Adrenal gland (tissue), 12 donors: ENCODE data around the gene GTF2A1. TPM values are rescaled to one million over a fixed set of nuclear protein-coding genes. Genes with fewer than 3 reads are reported as not detected.

ENCODE experiments used
- DNase-seq, 7 donors: peaks; one replicate each; pipeline ENCODE4 v3.0.0-alpha.2; 2019 to 2020
- H3K27ac ChIP-seq, 5 donors: fragments of 200-600 bp; sonication (generic) in 4 of 5; 1 replicate in 3 of 5; 2 replicates in 2 of 5; pipeline versions ENCODE4 v1.5.1 to v1.8.0; 2016 to 2020; ENCODE audit warnings: mild to moderate bottlenecking in 1 of 5
- H3K27me3 ChIP-seq: fragments of 200-600 bp; 2 replicates; pipeline ENCODE4 v1.8.0; 2021
- H3K36me3 ChIP-seq, 2 donors: fragments of 200-600 bp; replicated peaks in 1 of 2; 1 replicate in 1 of 2; 2 replicates in 1 of 2; pipeline versions ENCODE4 v1.5.1 to v1.8.0; 2018 to 2022
- H3K4me1 ChIP-seq, 2 donors: fragments of 200-600 bp; replicated peaks in 1 of 2; 1 replicate in 1 of 2; 2 replicates in 1 of 2; pipeline versions ENCODE4 v1.5.1 to v1.8.0; 2018 to 2021
- H3K4me3 ChIP-seq, 4 donors: fragments of 200-600 bp; sonication (generic) in 3 of 4; one replicate each; pipeline ENCODE4 v1.5.1; 2016 to 2018
- H3K9me3 ChIP-seq, 3 donors: fragments of 200-600 bp; sonication (generic) in 1 of 3; replicated peaks in 1 of 3; 1 replicate in 2 of 3; 2 replicates in 1 of 3; pipeline versions ENCODE4 v1.5.1 to v1.8.0; 2016 to 2021
- POLR2A ChIP-seq, 2 donors: fragments of 450-650 bp; IDR thresholded peaks; one replicate each; pipeline ENCODE4 v1.6.1; 2017; ENCODE audit warnings: antibody characterized with exemption in 2 of 2, mild to moderate bottlenecking in 2 of 2, moderate library complexity in 1 of 2
- WGBS, 4 donors: extraction: QIAGEN DNeasy Blood & Tissue Kit in 2 of 4; methylation state at CpG; one replicate each; pipeline versions ENCODE4 v1.1.5 to v1.1.7; 2013 to 2017; 5-methylcytosine and 5-hydroxymethylcytosine counted together
- intact Hi-C, 2 donors: fragments of 100-400 bp; cut with DNase I; formaldehyde crosslinking; loops; one replicate each; pipeline versions ENCODE4 v1.14.1 to v1.15.0; 2022 to 2023
- polyA plus RNA-seq, 3 donors: library from polyadenylated mRNA; stranded (reverse); fragments of 200-250 nt in 2 of 3; fragments of 350-450 nt in 1 of 3; fragmentation: Illumina TruSeq in 1 of 3; extraction: RNeasy Lipid Tissue Mini Kit (QIAGEN cat#74804) in 1 of 3; gene quantifications; one replicate each; pipeline ENCODE4 v1.2.3, GENCODE V29; 2013 to 2014
- total RNA-seq, 9 donors: library from RNA; depleted of rRNA in 4 of 9; stranded (reverse); fragments of >200 nt in 4 of 9; fragments of 120-200 nt in 1 of 9; fragmentation: NEBNext Ultra II Directional in 1 of 9; extraction: Animal tissue kit (Norgen Biotek cat#: 25700) in 1 of 9; gene quantifications; one replicate each; pipeline versions ENCODE4 v1.1.0 to v1.2.4, GENCODE V29; 2013 to 2023
- TF ChIP-seq, protein P1 (sequence below), 6 experiments: fragments of 450-650 bp in 4 of 6; fragments of 200-600 bp in 2 of 6; sonication (generic) in 1 of 6; IDR thresholded peaks; 1 replicate in 5 of 6; 2 replicates in 1 of 6; pipeline versions ENCODE4 v1.5.1 to v1.8.0; 2016 to 2021; ENCODE audit warnings: antibody characterized with exemption in 6 of 6, mild to moderate bottlenecking in 2 of 6, moderate library complexity in 1 of 6
- donor health status: healthy with polysubstance abuse.
- donor health status: Bipolar disorder and iron deficiency.
- donor health status: DM: yes; HTN: yes; CAD: no.
- donor health status: DM: no; HTN: no; CAD: no.
- donor health status: DM: no; HTN: no; CAD: no.
- donor health status: DM: yes; HTN: yes; CAD: no.

Gene GTF2A1
- total and polyA plus RNA-seq, 12 donors: 4.3 to 51.4 (median 29.4) TPM

DNA sequence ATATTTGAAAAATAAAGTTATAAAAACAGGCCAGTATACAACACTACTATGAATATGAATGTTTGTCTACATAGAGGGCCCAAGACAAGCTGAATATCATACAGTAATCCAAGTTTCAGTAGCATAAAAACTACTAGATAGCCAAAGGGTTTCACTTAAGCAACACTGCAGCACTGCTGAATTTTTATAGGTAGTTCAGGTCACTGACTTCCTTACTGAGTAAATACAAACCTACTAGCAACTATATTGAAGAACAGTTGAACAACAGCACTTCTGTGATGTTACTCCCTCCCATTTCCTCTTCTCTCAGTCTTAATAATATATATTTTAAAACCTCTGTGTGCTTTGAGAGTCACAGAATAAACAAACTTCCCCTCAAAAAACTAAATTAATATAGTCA lies 42.7 kb downstream of the GTF2A1 start:
- Histone ChIP-seq H3K27ac (peak overlapping the region in 2 of 5 donors; percentile 15 to 58), H3K4me3 (peak overlapping the region in 1 of 4 donors; percentile 37), H3K9me3 (no peaks in the 10 kb centered on the region), H3K27me3 (no peaks in the 10 kb centered on the region), H3K4me1 (peaks cover 12 to 35% of the 10 kb centered on the region in 2 donors), H3K36me3 (no peaks in the 10 kb centered on the region)
- no peak for TF ChIP-seq POLR2A (IDR thresholded peaks at IDR 0.05)
- TF ChIP-seq, protein P1, sequence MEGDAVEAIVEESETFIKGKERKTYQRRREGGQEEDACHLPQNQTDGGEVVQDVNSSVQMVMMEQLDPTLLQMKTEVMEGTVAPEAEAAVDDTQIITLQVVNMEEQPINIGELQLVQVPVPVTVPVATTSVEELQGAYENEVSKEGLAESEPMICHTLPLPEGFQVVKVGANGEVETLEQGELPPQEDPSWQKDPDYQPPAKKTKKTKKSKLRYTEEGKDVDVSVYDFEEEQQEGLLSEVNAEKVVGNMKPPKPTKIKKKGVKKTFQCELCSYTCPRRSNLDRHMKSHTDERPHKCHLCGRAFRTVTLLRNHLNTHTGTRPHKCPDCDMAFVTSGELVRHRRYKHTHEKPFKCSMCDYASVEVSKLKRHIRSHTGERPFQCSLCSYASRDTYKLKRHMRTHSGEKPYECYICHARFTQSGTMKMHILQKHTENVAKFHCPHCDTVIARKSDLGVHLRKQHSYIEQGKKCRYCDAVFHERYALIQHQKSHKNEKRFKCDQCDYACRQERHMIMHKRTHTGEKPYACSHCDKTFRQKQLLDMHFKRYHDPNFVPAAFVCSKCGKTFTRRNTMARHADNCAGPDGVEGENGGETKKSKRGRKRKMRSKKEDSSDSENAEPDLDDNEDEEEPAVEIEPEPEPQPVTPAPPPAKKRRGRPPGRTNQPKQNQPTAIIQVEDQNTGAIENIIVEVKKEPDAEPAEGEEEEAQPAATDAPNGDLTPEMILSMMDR (IDR thresholded peaks at IDR 0.05): no peak
- DNase-seq: no peak
- intact Hi-C loops: no loop called here

DNA sequence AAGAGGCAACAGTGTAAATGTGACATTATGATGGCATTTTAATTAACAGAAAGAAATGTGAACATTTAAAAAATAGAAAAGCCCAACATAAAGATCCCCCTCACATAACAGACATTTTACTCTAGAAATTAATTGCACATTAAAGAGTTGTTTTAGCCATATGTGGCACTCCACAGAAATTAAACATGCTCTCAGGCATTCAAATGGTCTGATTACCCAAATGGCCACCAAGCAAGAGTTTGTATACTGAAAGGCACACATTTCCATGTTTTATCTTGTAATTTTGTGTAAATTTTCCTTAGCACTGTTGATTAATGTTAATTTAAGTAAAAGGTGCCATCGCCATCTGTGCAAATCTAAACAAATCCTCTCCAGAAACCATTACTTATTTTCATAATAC lies 43.5 kb downstream of the GTF2A1 start:
- no peak for TF ChIP-seq POLR2A (IDR thresholded peaks at IDR 0.05)
- TF ChIP-seq, protein P1 (IDR thresholded peaks at IDR 0.05): no peak
- DNase-seq: no peak
- Histone ChIP-seq H3K4me3 (peak overlapping the region in 1 of 4 donors; percentile 37), H3K9me3 (no peaks in the 10 kb centered on the region), H3K4me1 (peaks cover 12 to 27% of the 10 kb centered on the region in 2 donors), H3K27me3 (no peaks in the 10 kb centered on the region), H3K36me3 (no peaks in the 10 kb centered on the region), H3K27ac (peak overlapping the region; percentile 33 to 70 (median 41))
- intact Hi-C loops: no loop called here
- 61 to 84% (median 73%) methylated on average over 1 of the region's 1 CpG for WGBS, 4 donors

DNA sequence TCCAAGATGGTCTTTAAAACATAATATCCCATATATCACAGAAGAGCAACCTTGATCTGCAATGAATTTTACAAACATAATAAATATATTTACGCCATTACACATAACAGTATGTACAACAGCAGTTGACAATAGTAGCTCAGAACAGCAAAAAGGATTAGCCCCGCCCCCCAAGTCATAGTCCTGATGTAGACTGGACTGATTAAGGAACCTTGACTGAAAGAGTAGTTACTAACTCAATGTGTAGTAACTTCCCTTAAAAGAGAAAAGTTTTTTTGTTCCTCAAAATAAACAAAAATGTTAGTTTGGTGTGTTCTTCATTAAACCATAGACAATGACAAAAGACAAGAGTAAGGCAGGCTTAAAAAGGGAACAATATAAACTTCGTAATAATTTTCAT lies 44.5 kb downstream of the GTF2A1 start:
- DNase-seq: peak in 6 of 7 donors; percentile 51 to 78 (median 62)

DNA sequence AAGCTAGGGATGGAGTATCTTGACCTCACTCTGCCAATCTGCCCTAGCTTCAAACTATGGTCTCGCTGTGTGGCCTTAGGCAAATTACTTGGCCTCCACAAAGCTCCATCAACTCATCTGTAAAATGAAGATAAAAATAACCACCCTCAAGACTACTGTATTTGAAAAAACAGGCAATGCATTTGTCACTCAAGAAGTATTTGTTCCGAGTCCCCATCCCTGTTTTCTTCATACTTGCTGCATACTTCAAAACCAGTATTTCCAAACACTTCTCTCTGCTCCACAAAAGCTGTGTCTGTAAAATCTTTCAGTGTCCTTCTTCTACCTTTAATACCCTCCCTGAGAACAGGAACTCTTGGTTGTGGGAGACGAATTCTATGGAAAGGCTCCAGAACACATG lies 47.9 kb downstream of the GTF2A1 start:
- no peaks in the 10 kb centered on the region for H3K27me3 ChIP-seq
- H3K36me3 ChIP-seq: no peaks in the 10 kb centered on the region
- WGBS, 4 donors: 84 to 91% (median 89%) methylated on average over 3 of the region's 3 CpGs
- no peaks in the 10 kb centered on the region for H3K9me3 ChIP-seq
- no peak overlapping the region for H3K4me3 ChIP-seq
- DNase-seq: no peak
- H3K4me1 ChIP-seq: peaks cover 13 to 35% of the 10 kb centered on the region in 2 donors
- H3K27ac ChIP-seq: no peak overlapping the region
- TF ChIP-seq, protein P1 (IDR thresholded peaks at IDR 0.05): no peak
- no peak for TF ChIP-seq POLR2A (IDR thresholded peaks at IDR 0.05)
- intact Hi-C loops: no loop called here

More for the DNA sequence above, 44.5 kb downstream of the GTF2A1 start:
- H3K9me3 ChIP-seq: no peaks in the 10 kb centered on the region
- H3K4me3 ChIP-seq: no peak overlapping the region
- H3K4me1 ChIP-seq: peaks cover 12 to 24% of the 10 kb centered on the region in 2 donors
- 79 to 90% (median 87%) methylated on average over 3 of the region's 3 CpGs for WGBS, 4 donors
- intact Hi-C loops: no loop called here
- peak overlapping the region in 1 of 5 donors; percentile 58 for H3K27ac ChIP-seq
- no peaks in the 10 kb centered on the region for H3K36me3 ChIP-seq
- H3K27me3 ChIP-seq: no peaks in the 10 kb centered on the region
- TF ChIP-seq POLR2A (IDR thresholded peaks at IDR 0.05): no peak
- TF ChIP-seq, protein P1 (IDR thresholded peaks at IDR 0.05): no peak
